BLaER1 (cell line): ENCODE measurements around the gene NUP62.

Experiments used
- H3K27ac ChIP-seq: shearing (Covaris generic); formaldehyde crosslinking; 2 replicates; pipeline ENCODE4 v1.8.1; 2022
- H3K27me3 ChIP-seq: shearing (Covaris generic); formaldehyde crosslinking; 2 replicates; pipeline ENCODE4 v1.8.1; 2022
- H3K36me3 ChIP-seq: shearing (Covaris generic); formaldehyde crosslinking; 2 replicates; pipeline ENCODE4 v1.8.1; 2022
- H3K4me1 ChIP-seq: shearing (Covaris generic); formaldehyde crosslinking; 2 replicates; pipeline ENCODE4 v1.8.1; 2022
- H3K4me2 ChIP-seq: shearing (Covaris generic); formaldehyde crosslinking; 2 replicates; pipeline ENCODE4 v1.8.1; 2022
- H3K4me3 ChIP-seq: shearing (Covaris generic); formaldehyde crosslinking; 2 replicates; pipeline ENCODE4 v1.8.1; 2022
- H3K9ac ChIP-seq: shearing (Covaris generic); formaldehyde crosslinking; 2 replicates; pipeline ENCODE4 v1.8.1; 2022
- H3K9me3 ChIP-seq: shearing (Covaris generic); formaldehyde crosslinking; 2 replicates; pipeline ENCODE4 v1.8.1; 2022
- H4K20me1 ChIP-seq: shearing (Covaris generic); formaldehyde crosslinking; 2 replicates; pipeline ENCODE4 v1.8.1; 2022
- Cebpa-rat ChIP-seq: shearing (Covaris generic); IDR thresholded peaks from 2 replicates; pipeline ENCODE4 v1.8.1; 2022

Gene NUP62

DNA sequence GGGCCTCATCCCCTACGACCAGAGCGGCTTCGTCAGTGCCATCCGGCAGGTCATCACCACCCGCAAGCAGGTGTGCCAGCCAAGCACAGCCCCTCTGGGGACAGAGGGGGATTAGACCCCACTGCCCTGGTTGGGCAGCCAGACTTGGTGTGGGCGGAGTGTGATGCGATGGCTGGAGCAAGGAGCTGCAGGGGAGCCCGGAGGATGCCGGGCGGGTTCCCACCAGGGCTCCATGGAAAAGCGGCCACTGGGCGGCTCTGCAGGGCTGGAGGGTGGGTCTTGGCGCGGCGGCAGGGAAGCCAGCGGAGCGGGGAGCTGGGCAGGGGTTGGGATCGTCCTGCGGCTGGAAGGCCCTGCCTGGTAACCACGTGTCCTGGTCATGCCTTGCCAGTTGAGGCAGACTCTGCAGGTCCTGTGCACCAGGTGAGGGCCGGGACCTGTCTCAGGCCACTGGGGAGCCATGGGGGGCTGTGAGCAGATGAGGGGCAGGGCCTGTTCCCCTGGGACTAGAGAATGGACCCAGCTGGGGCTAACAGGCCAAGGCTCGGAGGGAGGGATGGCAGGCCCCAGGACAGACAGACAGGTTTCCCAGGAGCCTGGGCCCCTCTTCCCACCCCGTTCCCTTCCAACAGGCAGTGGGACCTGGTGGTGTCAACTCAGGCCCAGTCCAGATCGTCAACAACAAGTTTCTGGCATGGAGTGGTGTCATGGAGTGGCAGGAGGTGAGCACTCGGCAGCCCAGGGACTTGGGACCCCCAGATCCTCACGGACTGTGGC, 72.1 kb downstream of the NUP62 start:
- Histone ChIP-seq H3K9me3 (no peaks in the 10 kb centered on the region), H3K4me3 (no peak overlapping the region), H3K4me1 (peaks cover 24% of the 10 kb centered on the region), H3K36me3 (peaks cover 81% of the 10 kb centered on the region), H3K9ac (no peak overlapping the region), H4K20me1 (peaks cover 90% of the 10 kb centered on the region), H3K4me2 (no peak overlapping the region), H3K27ac (no peak overlapping the region), H3K27me3 (no peaks in the 10 kb centered on the region)
- TF ChIP-seq Cebpa-rat = no peak
